Measurements from ENCODE around the gene PDLIM4. TPM values are rescaled to one million over a fixed set of nuclear protein-coding genes. Genes with fewer than 3 reads are reported as not detected.

PDLIM4 gene
- total RNA-seq, 1 donor from 2014 or later = 77.6 TPM

- DNase-seq (ENCODE audit: low read depth, low spot score) = no peak
These were observed 4.5 kb upstream of the PDLIM4 start for GRCh38 chr5:132253008-132253441.

DNA sequence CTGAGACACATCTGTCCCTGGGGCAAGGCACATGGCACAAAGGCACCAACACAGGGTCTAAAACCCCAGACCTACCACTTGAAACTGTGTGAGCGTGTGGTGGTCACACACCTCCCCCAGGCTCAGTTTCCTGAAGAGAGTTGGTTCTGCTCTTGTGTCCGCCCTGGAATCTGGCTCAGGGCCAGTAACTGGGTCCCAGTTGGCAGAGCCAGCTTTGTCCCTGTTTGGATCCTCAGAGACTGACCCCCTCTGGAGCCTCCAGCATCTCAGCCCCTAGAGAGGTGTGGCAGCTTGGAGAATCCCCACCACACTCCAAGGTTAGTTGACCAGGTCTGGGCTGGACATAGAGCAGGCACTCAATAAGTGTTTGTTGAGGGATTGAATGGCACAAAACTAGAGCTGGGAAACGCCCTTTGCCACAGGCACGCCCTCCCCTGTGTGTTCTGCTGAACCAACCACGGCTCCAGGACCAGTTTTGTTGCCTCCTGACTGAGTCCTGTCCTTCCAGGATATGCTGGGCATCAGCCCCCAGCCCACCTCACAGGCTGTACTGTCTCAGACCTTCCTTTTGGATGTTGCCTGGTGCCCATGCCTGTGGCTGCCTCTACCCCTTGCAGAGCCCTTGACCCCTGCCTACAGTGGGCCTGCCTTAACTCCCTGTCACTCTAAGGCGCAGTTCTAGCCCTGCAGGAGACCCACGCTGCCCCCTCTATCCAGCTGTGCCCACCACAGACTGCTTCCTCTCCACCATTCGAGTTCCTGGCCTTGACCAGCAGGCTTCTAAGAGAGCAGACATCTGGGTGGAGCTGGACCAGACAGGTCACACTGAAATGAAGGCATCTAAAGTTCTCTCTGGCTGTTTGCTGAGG, 3.8 kb upstream of the PDLIM4 start:
- DNase-seq (ENCODE audit: low read depth, low spot score) = no peak

GRCh38 chr5:132254321-132254977, 3.0 kb upstream of the PDLIM4 start:
- no peak for DNase-seq (ENCODE audit: low read depth, low spot score)

GRCh38 chr5:132256086-132256782, 1.3 kb upstream of the PDLIM4 start:
- DNase-seq (ENCODE audit: low read depth, low spot score) = no peak

DNA sequence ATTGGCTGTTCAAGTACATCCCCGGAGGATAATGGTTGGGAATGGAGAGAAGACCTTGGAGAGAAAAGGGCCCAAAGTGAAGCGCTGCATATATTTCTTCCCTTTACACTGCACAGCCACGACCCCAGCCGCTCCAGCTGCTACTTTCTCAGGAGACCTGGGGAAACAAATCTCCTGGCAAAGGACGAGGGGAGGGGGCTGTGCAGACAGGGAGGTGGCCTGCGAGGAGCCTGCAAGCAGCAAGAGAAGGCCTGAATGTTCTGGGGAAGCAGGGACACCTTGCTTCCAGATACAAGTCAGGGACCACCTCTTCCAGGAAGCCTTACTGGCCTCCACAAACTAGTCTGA, 739 bp upstream of the PDLIM4 start:
- no peak for DNase-seq (ENCODE audit: low read depth, low spot score)

DNA sequence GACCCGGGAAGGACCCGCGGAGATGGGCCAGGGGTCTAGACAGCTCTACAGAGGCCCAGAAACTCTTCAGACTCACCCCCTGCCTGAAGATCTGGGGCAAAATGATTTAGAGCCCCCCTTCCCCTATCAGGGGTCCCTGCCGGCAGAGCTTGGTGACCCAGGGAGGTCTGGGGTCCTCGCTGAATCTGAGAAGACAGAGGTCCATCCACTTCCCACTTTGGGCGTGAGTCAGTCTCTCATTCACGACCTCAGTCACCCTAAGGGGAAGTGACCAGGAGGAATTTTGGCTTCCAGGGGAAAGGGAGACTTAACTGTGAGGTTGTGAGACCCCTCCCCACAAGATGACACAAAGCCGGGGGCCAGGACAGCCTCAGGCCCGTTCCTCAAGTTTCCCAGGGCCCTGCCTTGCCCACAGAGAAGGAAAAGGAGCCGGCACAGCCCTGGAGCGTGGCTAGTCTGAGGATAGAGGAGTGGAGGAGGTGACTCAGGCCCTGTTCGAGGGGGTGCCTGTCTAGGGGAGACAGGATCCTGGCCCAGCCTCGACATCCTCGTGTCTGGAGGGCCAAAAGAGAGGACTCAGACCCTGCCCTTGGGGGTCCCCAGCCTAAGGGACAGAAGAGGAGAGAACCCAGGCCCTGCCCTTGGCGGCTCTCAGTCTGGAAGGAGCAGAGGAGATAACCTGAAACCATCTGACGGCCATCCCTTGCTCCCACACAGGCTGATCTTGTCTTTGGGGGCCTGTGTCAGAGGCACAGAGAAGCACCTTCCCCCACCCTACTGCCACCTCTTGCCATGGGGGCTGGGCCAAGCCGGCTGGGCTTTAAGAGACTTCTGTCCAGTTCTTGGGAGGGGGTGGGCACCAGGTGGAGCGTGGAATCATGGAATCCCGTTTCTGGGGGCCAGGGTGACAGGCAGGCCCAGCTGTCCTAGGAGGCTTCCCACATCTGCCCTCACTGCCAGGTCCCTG, 889 bp downstream of the PDLIM4 start:
- DNase-seq (ENCODE audit: low read depth, low spot score) = no peak

DNA sequence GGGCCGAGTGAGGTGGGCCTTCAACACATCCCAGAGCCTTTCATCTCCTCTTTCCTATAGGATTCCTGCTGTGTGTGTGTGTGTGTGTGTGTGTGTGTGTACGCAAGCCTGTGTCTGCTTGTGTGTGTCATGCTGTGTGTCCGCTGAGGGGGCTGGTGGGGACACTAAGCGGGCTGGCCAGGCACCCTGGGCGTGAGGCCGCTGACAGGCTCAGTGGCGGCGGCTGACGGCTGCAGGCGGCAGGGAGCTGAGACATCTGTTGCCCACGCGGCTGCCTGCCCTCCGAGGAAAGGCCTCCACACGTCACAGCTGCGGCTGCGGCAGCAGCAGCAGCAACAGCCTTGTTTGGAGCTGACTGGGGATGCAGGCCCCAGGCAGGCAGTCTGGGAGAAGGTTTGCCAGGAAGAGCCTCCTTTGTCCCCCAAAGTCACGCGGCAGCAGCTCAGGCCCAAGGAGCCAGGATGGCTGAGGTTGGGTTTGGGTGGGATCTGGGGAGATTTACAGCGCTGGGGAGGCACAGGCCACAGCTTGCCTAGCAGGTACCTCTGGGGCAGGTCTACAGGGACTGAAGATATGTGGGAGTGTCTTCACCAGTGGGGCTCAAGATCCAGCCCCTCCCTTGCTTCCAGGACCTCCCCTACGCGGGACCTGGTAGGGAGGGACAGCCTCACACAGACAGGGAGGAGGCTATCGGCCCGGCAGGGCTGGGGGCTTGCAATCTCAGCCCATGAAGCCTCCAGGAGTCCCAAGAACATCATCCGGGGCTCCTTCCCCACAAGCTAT, 1.8 kb downstream of the PDLIM4 start:
- no peak for DNase-seq (ENCODE audit: low read depth, low spot score)

GRCh38 chr5:132260051-132260450, 2.6 kb downstream of the PDLIM4 start:
- DNase-seq (ENCODE audit: low read depth, low spot score) = no peak

DNA sequence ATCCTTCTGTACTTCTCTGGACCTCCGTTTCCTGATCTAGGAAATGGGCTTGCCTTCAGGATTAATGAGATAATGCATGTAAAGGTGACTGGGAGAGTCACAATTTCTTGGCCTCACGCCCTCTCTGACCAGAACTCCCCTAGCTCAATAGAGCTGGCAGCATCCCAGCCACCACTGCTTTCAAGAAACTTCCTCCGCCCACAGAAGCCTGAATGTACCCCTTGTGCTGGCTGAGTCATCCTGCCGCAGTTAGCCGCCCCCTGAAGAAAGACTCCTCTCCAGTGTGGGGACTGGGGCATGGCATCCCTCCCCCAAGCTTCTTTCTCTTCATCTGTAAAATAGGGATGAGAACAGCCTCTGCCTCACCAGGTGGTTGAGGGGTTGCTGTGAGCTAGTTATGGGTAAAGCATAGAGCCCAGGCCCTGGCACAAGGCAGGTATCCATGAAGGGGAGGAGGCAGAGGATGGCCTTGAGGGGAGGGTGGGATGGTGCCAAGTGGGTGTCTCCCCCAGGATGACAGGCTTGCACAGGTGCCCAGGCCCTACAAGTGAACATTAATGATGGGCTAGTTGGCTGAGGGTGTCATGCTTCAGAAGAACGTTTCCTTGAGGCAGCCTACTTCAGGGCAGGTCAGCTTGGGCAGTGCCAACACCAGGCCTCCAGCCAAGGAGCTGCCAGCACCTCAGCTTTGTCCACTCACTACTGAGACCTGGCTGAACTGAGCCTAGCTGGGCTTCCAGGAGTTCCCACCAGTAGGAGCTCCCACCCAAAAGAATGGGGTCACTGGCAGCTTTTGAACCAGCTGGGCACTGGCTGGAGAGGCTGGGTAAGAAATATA, 3.4 kb downstream of the PDLIM4 start:
- DNase-seq (ENCODE audit: low read depth, low spot score) = peak; percentile 75

DNA sequence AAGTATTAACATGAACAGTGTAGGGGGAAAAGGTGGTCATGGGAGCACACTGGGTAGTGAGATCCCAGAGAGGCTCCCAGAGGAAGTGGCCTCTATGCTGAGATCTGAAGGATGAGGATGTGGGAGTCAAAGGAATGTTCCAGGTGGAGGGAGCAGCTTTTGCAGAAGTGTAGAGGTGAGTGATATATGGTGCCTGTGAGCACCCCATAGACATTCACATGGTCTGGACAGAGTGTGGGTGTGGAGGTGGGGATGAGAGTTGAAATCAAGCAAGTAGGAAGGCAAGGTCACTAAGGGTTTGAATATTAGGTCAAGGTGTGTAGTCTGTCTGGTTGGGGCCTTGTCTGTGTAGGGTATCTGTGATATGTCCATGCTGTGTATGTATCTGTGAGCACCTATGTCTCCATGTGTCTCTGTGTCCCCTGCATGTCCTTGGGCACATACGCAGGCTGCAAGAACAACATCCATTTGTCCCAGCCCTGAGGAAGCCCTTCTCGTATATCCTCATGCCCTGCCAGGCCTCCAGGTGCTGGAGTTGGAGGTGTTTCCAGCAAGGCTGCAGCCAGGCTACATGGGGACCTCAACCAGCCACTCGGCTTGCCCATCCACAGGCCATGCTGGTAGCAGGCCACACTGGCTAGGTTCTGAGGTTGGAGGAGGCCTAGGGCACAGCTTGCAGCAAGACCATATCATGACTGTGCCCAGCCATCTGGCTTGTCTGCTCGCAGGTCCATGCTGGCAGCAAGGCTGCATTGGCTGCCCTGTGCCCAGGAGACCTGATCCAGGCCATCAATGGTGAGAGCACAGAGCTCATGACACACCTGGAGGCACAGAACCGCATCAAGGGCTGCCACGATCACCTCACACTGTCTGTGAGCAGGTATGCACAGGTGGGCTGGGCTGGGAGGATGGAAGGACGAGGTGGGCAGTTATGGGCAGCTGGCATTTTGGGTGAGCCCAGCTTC, 4.7 kb downstream of the PDLIM4 start:
- DNase-seq (ENCODE audit: low read depth, low spot score) = no peak

GRCh38 chr5:132262882-132263547, 5.5 kb downstream of the PDLIM4 start:
- no peak for DNase-seq (ENCODE audit: low read depth, low spot score)

DNA sequence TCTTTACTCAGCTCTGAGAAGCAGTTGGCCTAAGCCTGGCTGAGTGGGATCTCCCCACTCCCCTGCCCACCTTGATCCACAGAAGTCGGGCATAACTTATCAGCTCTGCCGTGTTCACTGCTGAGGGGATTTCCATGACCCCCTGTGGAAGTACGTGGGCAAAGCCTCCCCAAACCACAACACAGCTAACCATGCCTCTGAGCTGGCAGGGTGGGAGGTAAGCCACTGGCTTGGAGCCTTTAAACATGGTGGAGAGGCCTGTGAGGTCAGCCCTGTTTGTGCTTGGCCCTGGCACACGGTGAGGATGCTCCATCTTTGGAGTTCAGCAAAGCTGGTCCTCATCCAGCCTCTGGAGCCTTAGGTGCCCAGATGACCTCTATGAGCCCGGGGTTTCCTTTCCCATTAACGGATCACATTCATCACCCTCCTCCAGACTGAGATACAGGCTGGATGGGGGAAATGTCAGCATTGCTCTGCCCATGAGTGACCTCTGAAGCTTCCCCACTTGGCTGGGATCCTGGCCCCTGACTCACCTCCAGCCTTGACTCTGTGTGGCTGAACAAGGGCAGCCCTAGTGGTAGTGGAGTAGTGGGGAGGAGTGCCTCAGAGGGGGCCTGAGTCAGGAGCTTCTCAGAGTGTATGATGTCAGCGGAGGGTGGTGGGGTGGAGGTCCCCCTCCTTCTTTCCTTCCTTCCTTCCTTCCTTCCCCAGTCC, 6.2 kb downstream of the PDLIM4 start:
- peak; percentile 53 for DNase-seq (ENCODE audit: low read depth, low spot score)

- DNase-seq (ENCODE audit: low read depth, low spot score) = no peak
These were observed 7.2 kb downstream of the PDLIM4 start for GRCh38 chr5:132264546-132265335.

DNA sequence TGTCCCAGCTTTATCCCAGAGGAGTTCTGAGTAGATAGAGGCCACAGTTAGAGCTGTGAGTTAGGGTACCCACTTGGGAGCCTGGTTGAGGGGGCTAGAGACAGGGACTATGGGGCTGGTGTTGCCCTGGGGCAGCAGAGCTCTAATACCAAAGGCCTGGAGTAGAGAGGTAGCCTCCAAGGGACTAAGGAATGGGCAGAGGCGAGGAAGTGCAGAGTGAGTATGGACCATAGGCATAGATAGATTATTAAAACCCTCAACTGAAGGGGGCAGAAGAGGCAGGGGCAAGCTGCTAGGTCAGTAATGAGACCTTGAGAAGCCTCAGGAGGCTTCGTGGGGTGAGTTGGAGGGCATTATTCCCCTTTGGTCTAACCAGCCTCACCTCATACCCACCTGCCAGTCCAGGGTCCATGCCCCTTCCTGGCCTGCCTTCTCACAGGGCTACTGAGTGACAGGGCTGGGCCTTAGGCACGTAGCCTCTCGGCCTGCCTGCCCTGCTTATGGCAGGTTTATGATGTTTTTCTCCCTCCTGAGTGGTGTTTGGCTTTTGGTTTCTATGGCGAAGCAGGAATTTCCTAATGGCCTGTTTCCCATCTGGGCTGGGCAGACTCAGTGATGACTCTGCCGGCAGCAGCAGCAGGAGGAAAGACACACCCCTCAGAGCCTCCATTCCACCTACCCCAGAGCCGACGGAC, 8.0 kb downstream of the PDLIM4 start:
- peak; percentile 91 for DNase-seq (ENCODE audit: low read depth, low spot score)

DNA sequence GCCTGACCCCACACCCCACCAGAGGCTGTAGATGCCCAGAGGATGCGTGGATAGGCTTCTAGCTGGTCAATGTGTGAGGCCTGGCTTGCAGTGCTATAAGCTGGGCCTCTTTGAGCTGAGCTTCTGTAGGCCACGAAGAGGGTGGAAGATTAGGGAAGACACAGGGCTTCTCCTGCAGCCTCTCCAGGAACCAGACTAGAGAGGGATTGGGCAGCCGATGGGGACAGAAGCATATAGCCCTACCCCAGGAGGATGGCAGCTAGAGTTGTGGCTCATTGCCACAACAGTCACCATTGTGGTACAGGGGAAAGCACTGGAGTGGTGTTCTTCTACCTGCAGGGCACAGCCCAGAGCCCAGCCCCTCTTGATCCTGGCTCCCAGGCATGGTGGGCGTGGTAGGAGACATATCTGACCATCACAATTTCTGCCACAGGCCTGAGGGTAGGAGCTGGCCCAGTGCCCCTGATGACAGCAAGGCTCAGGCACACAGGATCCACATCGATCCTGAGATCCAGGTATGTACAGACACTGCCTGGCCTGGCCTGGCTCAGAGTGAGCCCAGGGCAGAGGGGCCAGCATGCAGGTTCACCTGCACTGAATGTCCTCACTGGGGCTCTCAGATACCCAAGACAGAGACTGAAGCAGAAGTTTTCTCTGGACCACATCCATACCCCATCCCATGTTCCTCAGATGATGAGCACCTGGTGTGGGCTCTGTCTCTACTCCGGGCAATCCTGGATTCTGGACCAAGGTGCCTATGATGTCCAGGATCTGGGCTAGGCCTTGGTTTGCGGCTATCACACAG, 8.7 kb downstream of the PDLIM4 start:
- no peak for DNase-seq (ENCODE audit: low read depth, low spot score)

Data from pulmonary artery endothelial cell (primary cell).